Measurements from ENCODE around the gene NHLRC4.

GRCh38 chr16:539901-540530 lies 26.8 kb upstream of the NHLRC4 start:
- TF ChIP-seq CTCF (IDR thresholded peaks at IDR 0.05) (no peak), POLR2A (IDR thresholded peaks at IDR 0.05) (no peak)
